Heart left ventricle (tissue), 16 donors: ENCODE data around the gene VWA3A. TPM values are rescaled to one million over a fixed set of nuclear protein-coding genes. Genes with fewer than 3 reads are reported as not detected.
"Not testable (repeated sequence)": the region's sequence is repeated elsewhere in the genome, so short reads cannot be mapped to it uniquely, and the experiment has no call there.

ENCODE experiments used
- ATAC-seq, 4 donors: fragments of 200-7000 bp; cut with Tn5 transposase; one replicate each; pipeline ENCODE4 v1.9.1; 2020 to 2022; ENCODE audit warnings: moderate library complexity in 4 of 4, mild to moderate bottlenecking in 3 of 4, moderate number of reproducible peaks in 1 of 4
- DNase-seq, 5 donors: peaks; one replicate each; pipeline ENCODE4 v3.0.0-alpha.2; 2020
- H3K27ac ChIP-seq, 12 donors: fragments of 200-600 bp; sonication (generic) in 4 of 12; one replicate each; pipeline versions ENCODE4 v1.5.0 to v1.8.0; 2016 to 2022; ENCODE audit warnings: mild to moderate bottlenecking in 2 of 12
- H3K27me3 ChIP-seq, 9 donors: fragments of 200-600 bp; sonication (generic) in 2 of 9; one replicate each; pipeline versions ENCODE4 v1.5.1 to v1.8.0; 2016 to 2022; ENCODE audit warnings: mild to moderate bottlenecking in 3 of 9
- H3K36me3 ChIP-seq, 9 donors: fragments of 200-600 bp; sonication (generic) in 2 of 9; one replicate each; pipeline versions ENCODE4 v1.5.0 to v1.8.0; 2018 to 2022; ENCODE audit warnings: mild to moderate bottlenecking in 2 of 9
- H3K4me1 ChIP-seq, 12 donors: fragments of 200-600 bp; sonication (generic) in 4 of 12; one replicate each; pipeline versions ENCODE4 v1.5.0 to v1.8.0; 2016 to 2022; ENCODE audit warnings: mild to moderate bottlenecking in 3 of 12
- H3K4me3 ChIP-seq, 12 donors: fragments of 200-600 bp; sonication (generic) in 4 of 12; one replicate each; pipeline versions ENCODE4 v1.5.0 to v1.8.0; 2017 to 2022; ENCODE audit warnings: mild to moderate bottlenecking in 9 of 12, moderate library complexity in 4 of 12
- H3K9me3 ChIP-seq, 12 donors: fragments of 200-600 bp; sonication (generic) in 4 of 12; one replicate each; pipeline versions ENCODE4 v1.5.0 to v1.8.0; 2016 to 2022; ENCODE audit warnings: mild to moderate bottlenecking in 1 of 12
- POLR2A ChIP-seq, 2 donors: fragments of 450-650 bp; IDR thresholded peaks; one replicate each; pipeline ENCODE4 v1.6.1; 2017; ENCODE audit warnings: antibody characterized with exemption in 2 of 2, mild to moderate bottlenecking in 2 of 2, moderate library complexity in 2 of 2
- WGBS, 4 donors: extraction: QIAGEN DNeasy Blood & Tissue Kit in 2 of 4; methylation state at CpG; one replicate each; pipeline versions ENCODE4 v1.1.5 to v1.1.7; 2013 to 2018; 5-methylcytosine and 5-hydroxymethylcytosine counted together
- intact Hi-C, 10 donors: fragments of 100-400 bp; cut with DNase I; formaldehyde crosslinking; loops; one replicate each; pipeline versions ENCODE4 v1.11.1 to v1.14.2; 2022
- polyA plus RNA-seq, 2 donors: library from polyadenylated mRNA; stranded (reverse); fragments of 200-250 nt; gene quantifications; one replicate each; pipeline ENCODE4 v1.2.3, GENCODE V29; 2013
- total RNA-seq, 9 donors: library from RNA; depleted of rRNA in 2 of 9; stranded (reverse); fragments of >200 nt in 2 of 9; fragmentation: NEBNext Ultra II Directional in 3 of 9; extraction: Animal tissue kit (Norgen Biotek cat#: 25700) in 3 of 9; gene quantifications; one replicate each; pipeline versions ENCODE4 v1.1.0 to v1.2.4, GENCODE V29; 2016 to 2023
- TF ChIP-seq, protein P1 (sequence below), 12 donors: fragments of 200-600 bp; sonication (generic) in 4 of 12; IDR thresholded peaks; one replicate each; pipeline versions ENCODE4 v1.5.0 to v1.8.0; 2018 to 2022; ENCODE audit warnings: antibody characterized with exemption in 12 of 12, mild to moderate bottlenecking in 5 of 12
- donor health status: ischemic (EF 13 %, LVEDD 7.1; RV severe dilation, severe dysfunction).
- donor health status: healthy with polysubstance abuse.
- donor health status: DM: no; HTN: yes; CAD: no.
- donor health status: DM: no; HTN: no; CAD: no.
- donor health status: ischemic (EF 25% LVEDD 6.9; RV normal size, moderate dysfunction).
- donor health status: ischemic (EF 25% LVEDD 5.7; RV mildly dilated, moderate dysfunction).
- donor health status: healthy.
- donor health status: DM: yes; HTN: yes; CAD: no.
- donor health status: ischemic (EF 35%, LVEDD 5.7; RV mildly dilated, moderate dysfunction).
- donor health status: nonischemic (EF 11% LVEDD 7.7; RV severe dilation, severe dysfunction).
- donor health status: DM: yes; HTN: yes; CAD: no.
- donor health status: PGD.
- donor health status: ischemic (EF 29% LVEDD 5.4; RV normal size, mild dysfunction).
- donor health status: nonischemic (EF 23%, LVEDD 6.1; RV moderate dilation, normal function).

Gene VWA3A
- total and polyA plus RNA-seq, 11 donors, result 0.03 to 1.3 (median 0.58) TPM; not detected in 1

DNA sequence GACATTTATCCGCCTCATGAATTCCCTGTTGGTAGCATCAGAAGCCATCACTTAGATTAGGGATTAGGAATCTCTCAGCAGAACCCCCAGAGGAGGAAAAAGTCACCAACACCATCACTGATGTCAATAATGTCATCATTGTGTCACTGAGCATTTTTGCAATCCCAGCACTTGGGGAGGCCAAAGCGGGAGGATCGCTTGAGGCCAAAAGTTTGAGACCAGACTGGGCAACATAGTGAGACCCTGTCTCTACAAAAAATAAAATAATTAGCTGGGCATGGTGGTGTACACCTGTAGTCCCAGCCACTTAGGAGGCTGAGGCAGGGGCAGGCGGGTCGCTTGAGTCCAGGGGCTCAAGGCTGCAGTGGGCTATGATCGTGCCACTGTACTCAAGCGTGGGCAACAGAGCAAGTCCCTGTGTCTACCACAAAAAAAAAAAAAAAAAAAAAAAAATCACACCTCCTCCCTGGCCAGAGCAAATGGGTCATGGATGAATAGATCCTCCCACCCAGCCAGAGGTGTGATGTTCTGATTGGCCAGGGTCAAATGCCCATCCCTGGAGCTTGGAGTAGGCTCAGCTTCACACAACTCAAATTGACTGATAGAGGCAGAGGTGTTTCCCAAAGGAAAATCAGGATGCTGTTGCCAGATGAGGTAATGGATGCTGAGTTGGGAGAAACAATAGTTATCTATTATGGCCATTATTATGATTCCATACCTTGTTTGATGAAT, 31.6 kb downstream of the VWA3A start:
- peaks cover 0 to 6% (median 0%) of the 10 kb centered on the region in 12 donors for H3K9me3 ChIP-seq
- intact Hi-C loops, result loop anchor here in 1 of 10 donors (2.0 kb wide), 1 partner anchor 43 kb away; no protein-coding TSS in a partner anchor
- TF ChIP-seq POLR2A (IDR thresholded peaks at IDR 0.05), result no peak
- TF ChIP-seq, protein P1, sequence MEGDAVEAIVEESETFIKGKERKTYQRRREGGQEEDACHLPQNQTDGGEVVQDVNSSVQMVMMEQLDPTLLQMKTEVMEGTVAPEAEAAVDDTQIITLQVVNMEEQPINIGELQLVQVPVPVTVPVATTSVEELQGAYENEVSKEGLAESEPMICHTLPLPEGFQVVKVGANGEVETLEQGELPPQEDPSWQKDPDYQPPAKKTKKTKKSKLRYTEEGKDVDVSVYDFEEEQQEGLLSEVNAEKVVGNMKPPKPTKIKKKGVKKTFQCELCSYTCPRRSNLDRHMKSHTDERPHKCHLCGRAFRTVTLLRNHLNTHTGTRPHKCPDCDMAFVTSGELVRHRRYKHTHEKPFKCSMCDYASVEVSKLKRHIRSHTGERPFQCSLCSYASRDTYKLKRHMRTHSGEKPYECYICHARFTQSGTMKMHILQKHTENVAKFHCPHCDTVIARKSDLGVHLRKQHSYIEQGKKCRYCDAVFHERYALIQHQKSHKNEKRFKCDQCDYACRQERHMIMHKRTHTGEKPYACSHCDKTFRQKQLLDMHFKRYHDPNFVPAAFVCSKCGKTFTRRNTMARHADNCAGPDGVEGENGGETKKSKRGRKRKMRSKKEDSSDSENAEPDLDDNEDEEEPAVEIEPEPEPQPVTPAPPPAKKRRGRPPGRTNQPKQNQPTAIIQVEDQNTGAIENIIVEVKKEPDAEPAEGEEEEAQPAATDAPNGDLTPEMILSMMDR (IDR thresholded peaks at IDR 0.05), result no peak
- H3K36me3 ChIP-seq, result no peaks in the 10 kb centered on the region
- H3K27ac ChIP-seq, result no peak overlapping the region
- no peak overlapping the region for H3K4me3 ChIP-seq
- no peaks in the 10 kb centered on the region for H3K4me1 ChIP-seq
- 91 to 99% (median 96%) methylated on average over 7 of the region's 7 CpGs for WGBS, 4 donors
- DNase-seq (no peak), ATAC-seq (no peak)
- no peaks in the 10 kb centered on the region for H3K27me3 ChIP-seq

DNA sequence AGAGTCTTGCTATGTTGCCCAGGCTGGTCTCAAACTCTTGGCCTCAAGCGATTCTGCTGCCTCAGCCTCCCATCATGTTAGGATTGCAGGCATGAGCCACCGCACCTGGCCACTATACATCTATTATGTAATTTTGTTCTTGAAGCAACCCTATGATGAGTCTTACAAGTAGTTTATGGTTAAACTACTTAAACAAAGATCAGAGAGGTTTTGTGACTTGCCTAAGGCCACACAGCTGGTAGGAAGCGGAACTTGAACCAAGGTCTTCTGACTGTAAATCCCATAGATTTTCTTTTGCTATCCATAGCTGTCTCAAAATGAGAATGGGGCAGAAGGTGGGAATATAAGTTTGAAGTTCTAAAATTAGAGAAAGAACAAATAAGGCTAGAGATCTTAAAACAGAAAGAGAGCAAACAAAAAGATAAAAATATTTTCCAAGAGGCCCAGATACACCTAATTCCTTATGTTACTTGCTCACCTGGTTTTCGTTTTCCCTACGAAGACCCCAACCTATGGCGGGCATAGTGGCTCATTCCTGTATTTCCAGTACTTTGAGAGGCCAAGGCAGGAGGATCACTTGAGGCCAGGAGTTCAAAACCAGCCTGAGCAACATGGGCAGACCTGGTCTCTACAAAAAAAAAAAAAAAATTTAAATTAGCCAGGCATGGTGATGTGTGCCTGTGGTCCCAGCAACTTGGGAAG, 32.4 kb downstream of the VWA3A start:
- ATAC-seq (no peak), DNase-seq (no peak)
- intact Hi-C loops, result loop anchor here in 1 of 10 donors (2.0 kb wide), 1 partner anchor 42 kb away; no protein-coding TSS in a partner anchor
- H3K4me1 ChIP-seq, result no peaks in the 10 kb centered on the region
- 91 to 96% (median 93%) methylated on average over 6 of the region's 6 CpGs for WGBS, 4 donors
- TF ChIP-seq, protein P1 (IDR thresholded peaks at IDR 0.05), result no peak
- no peak for TF ChIP-seq POLR2A (IDR thresholded peaks at IDR 0.05)
- H3K4me3 ChIP-seq, result no peak overlapping the region
- H3K27ac ChIP-seq, result no peak overlapping the region
- H3K36me3 ChIP-seq, result no peaks in the 10 kb centered on the region
- peaks cover 0 to 6% (median 0%) of the 10 kb centered on the region in 12 donors for H3K9me3 ChIP-seq
- no peaks in the 10 kb centered on the region for H3K27me3 ChIP-seq

DNA sequence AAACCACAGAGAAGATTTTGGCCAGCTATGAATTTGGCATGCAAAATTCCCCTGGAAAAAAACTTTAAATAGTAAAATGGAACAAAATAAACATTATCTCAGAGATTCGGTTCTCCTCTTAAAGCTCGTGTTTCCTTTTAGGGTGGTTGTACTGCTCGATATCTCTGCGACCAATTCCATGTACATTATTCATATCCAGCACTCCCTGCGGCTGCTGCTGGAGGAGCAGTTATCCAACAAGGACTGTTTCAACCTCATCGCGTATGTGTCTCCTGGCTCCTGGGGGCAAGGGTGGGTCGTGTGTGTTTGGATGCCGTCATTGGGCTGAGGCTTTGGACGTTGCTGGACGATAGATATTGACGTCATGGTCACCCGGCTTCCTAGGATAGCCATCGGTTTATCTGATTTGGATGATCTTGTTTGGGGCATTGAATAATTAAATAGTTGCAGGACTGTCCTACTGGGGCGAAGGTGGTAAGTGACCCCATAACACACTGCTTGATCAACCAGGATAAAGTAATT, 33.8 kb downstream of the VWA3A start:
- ATAC-seq (no peak), DNase-seq (no peak)
- WGBS, 4 donors, result 81 to 86% (median 83%) methylated on average over 15 of the region's 15 CpGs

DNA sequence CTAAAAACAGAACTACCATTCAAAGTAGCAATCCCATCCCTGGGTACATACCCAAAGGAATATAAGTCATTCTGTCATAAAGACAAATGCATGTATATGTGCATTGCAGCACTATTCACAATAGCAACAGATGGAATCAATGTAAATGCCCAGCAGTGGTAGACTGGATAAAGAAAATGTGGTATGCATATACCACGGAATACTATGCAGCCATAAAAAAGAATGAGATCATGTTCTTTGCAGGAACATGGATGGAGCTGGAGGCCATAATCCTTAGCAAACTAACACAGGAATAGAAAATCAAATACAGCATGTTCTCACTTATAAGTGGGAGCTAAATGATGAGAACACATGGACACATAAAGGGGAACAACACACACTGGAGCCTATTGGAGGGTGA, 36.2 kb downstream of the VWA3A start:
- WGBS, 4 donors, result 89 to 97% (median 95%) methylated on average over 1 of the region's 1 CpG
- H3K4me3 ChIP-seq, H3K9me3 ChIP-seq, H3K36me3 ChIP-seq, DNase-seq, H3K27me3 ChIP-seq, H3K4me1 ChIP-seq, intact Hi-C loops, H3K27ac ChIP-seq, ATAC-seq: not testable (repeated sequence)

More for the DNA sequence above, 33.8 kb downstream of the VWA3A start:
- intact Hi-C loops, result no loop called here
- Histone ChIP-seq H3K4me3 (no peak overlapping the region), H3K27me3 (no peaks in the 10 kb centered on the region), H3K27ac (no peak overlapping the region), H3K9me3 (peaks cover 0 to 6% (median 0%) of the 10 kb centered on the region in 12 donors), H3K36me3 (no peaks in the 10 kb centered on the region), H3K4me1 (no peaks in the 10 kb centered on the region)
- TF ChIP-seq, protein P1 (IDR thresholded peaks at IDR 0.05), result no peak
